Activated B cell treated with CpG ODN at 0.5 μM for 24 hours (primary cell): ENCODE data around the gene CTSH. TPM values are rescaled to one million over a fixed set of nuclear protein-coding genes. Genes with fewer than 3 reads are reported as not detected.
"Not testable (repeated sequence)": the region's sequence is repeated elsewhere in the genome, so short reads cannot be mapped to it uniquely, and the experiment has no call there.

ENCODE experiments used
- ATAC-seq: fragments of 200-7000 bp; cut with Tn5 transposase; one replicate; pipeline ENCODE4 v1.10.0; 2021; ENCODE audit warnings: low read depth, mild to moderate bottlenecking, moderate library complexity
- CTCF ChIA-PET: fragments of 350-600 bp; sonication (Branson Sonifier 250); formaldehyde crosslinking; loops from one replicate; lab custom pipeline; 2021; ENCODE audit warnings: antibody characterized with exemption; lab: Charles Lee
- POLR2A ChIA-PET: fragments of 350-600 bp; sonication (Branson Sonifier 250); formaldehyde crosslinking; loops from one replicate; lab custom pipeline; 2021; ENCODE audit warnings: antibody characterized with exemption; lab: Charles Lee
- DNase-seq: peaks from one replicate; pipeline ENCODE4 v3.0.0; 2022
- H3K27ac Mint-ChIP-seq: one replicate; pipeline ENCODE4 v1.8.0; 2020; ENCODE audit warnings: mixed read lengths
- H3K27me3 Mint-ChIP-seq: one replicate; pipeline ENCODE4 v1.8.0; 2021; ENCODE audit warnings: mixed read lengths
- H3K36me3 Mint-ChIP-seq: one replicate; pipeline ENCODE4 v1.8.0; 2021; ENCODE audit warnings: low read depth, mixed read lengths
- H3K4me1 Mint-ChIP-seq: one replicate; pipeline ENCODE4 v1.8.0; 2021; ENCODE audit warnings: mixed read lengths
- H3K4me3 Mint-ChIP-seq: one replicate; pipeline ENCODE4 v1.8.0; 2020; ENCODE audit warnings: mild to moderate bottlenecking, mixed read lengths
- H3K9me3 Mint-ChIP-seq: one replicate; pipeline ENCODE4 v1.8.0; 2020; ENCODE audit warnings: mixed read lengths
- CTCF ChIP-seq: fragments of 200-600 bp; IDR thresholded peaks from one replicate; pipeline ENCODE4 v1.8.0; 2022; ENCODE audit warnings: antibody characterized with exemption, mild to moderate bottlenecking
- intact Hi-C: fragments of 100-400 bp; cut with micrococcal nuclease; formaldehyde crosslinking; loops from one replicate; pipeline ENCODE4 v1.15.1; 2024
- total RNA-seq: library from RNA; stranded (reverse); gene quantifications from 2 replicates; pipeline ENCODE4 v1.2.3, GENCODE V29; 2022

CTSH gene
- total RNA-seq, 1 donor from 2014 or later: 762 TPM

- Mint-ChIP-seq H3K4me1 (peaks cover 55% of the 10 kb centered on the region), H3K9me3 (no peaks in the 10 kb centered on the region), H3K27me3 (no peaks in the 10 kb centered on the region), H3K4me3 (peak overlapping the region; percentile 98), H3K27ac (peak overlapping the region; percentile 100), H3K36me3 (peaks cover 40% of the 10 kb centered on the region)
- no peak for ATAC-seq
- ChIA-PET POLR2A (interaction anchor here (2.0 to 3.2 kb wide), 2 partner anchors 65 to 118 kb away, joined by 13 to 46 read pairs; no protein-coding TSS in a partner anchor), CTCF (interaction anchor here (1.1 to 2.7 kb wide), 2 partner anchors 15 to 150 kb away, joined by 3 to 16 read pairs; no protein-coding TSS in a partner anchor)
- no peak for DNase-seq
- intact Hi-C loops: no loop called here
- no peak for TF ChIP-seq CTCF
These were observed 69.5 kb downstream of the CTSH start for GRCh38 chr15:78875107-78875914.

- DNase-seq (no peak), ATAC-seq (peak; percentile 9)
- no peaks in the 10 kb centered on the region for H3K9me3 Mint-ChIP-seq
- no peaks in the 10 kb centered on the region for H3K27me3 Mint-ChIP-seq
- intact Hi-C loops: loop anchor here (1.0 to 5.0 kb wide), 5 partner anchors 14 to 435 kb away; partner anchors contain the start of genes IREB2 and PSMA4
- H3K27ac Mint-ChIP-seq: peak overlapping the region; percentile 100
- no peak for TF ChIP-seq CTCF
- POLR2A ChIA-PET: interaction anchor here (0.5 to 3.2 kb wide), 27 partner anchors 9 to 743 kb away, joined by 3 to 46 read pairs (median 4); partner anchors contain the start of genes ADAMTS7, CTSH, IREB2 and PSMA4
- peak overlapping the region; percentile 98 for H3K4me3 Mint-ChIP-seq
- peaks cover 31% of the 10 kb centered on the region for H3K36me3 Mint-ChIP-seq
- CTCF ChIA-PET: interaction anchor here (0.8 to 2.7 kb wide), 9 partner anchors 9 to 235 kb away, joined by 3 to 16 read pairs (median 4); partner anchors contain the start of gene ADAMTS7
- peaks cover 47% of the 10 kb centered on the region for H3K4me1 Mint-ChIP-seq
These were observed 70.8 kb downstream of the CTSH start for GRCh38 chr15:78873793-78874765.

- Mint-ChIP-seq H3K36me3 (peaks cover 28% of the 10 kb centered on the region), H3K27me3 (no peaks in the 10 kb centered on the region), H3K4me3 (peak overlapping the region; percentile 98), H3K9me3 (no peaks in the 10 kb centered on the region), H3K4me1 (peaks cover 39% of the 10 kb centered on the region), H3K27ac (peak overlapping the region; percentile 100)
- ATAC-seq: peak; percentile 72
- TF ChIP-seq CTCF: no peak
- intact Hi-C loops: loop anchor here (1.0 to 5.0 kb wide), 5 partner anchors 13 to 434 kb away; partner anchors contain the start of genes IREB2 and PSMA4
- ChIA-PET CTCF (interaction anchor here (0.8 to 2.7 kb wide), 8 partner anchors 10 to 234 kb away, joined by 3 to 16 read pairs (median 4); partner anchors contain the start of gene ADAMTS7), POLR2A (interaction anchor here (0.5 to 3.2 kb wide), 33 partner anchors 10 to 1817 kb away, joined by 3 to 46 read pairs (median 4); partner anchors contain the start of genes ADAMTS7, CTSH, IREB2 and PSMA4)
- peak; percentile 81 for DNase-seq
These were observed 71.7 kb downstream of the CTSH start for GRCh38 chr15:78872972-78873792.

- peak within 1 kb of the TSS; percentile 100 for H3K27ac Mint-ChIP-seq
- no peaks in the 10 kb centered on the region for H3K27me3 Mint-ChIP-seq
- peak; percentile 80 for ATAC-seq
- intact Hi-C loops: loop anchor here (2.0 to 5.0 kb wide), 2 partner anchors 330 to 434 kb away; partner anchors contain the start of genes IREB2 and PSMA4
- no peaks in the 10 kb centered on the region for H3K9me3 Mint-ChIP-seq
- TF ChIP-seq CTCF: no peak
- H3K4me3 Mint-ChIP-seq: peak within 1 kb of the TSS; percentile 98
- ChIA-PET POLR2A (interaction anchor here (0.6 to 3.2 kb wide), 24 partner anchors 9 to 1816 kb away, joined by 3 to 46 read pairs (median 6); partner anchors contain the start of genes ADAMTS7, CTSH, IREB2 and PSMA4), CTCF (interaction anchor here (0.6 to 1.9 kb wide), 2 partner anchors 68 to 115 kb away, joined by 3 to 6 read pairs; no protein-coding TSS in a partner anchor)
- H3K36me3 Mint-ChIP-seq: peaks cover 28% of the 10 kb centered on the region
- peak; percentile 94 for DNase-seq
- peaks cover 31% of the 10 kb centered on the region for H3K4me1 Mint-ChIP-seq
These were observed 72.5 kb downstream of the CTSH start, which contains the start of gene MORF4L1 for GRCh38 chr15:78872155-78872971. Gene MORF4L1 (plus strand): TSS chr15:78872890. CDS start chr15:78873018, 128 bp downstream.

- DNase-seq, H3K9me3 Mint-ChIP-seq, H3K27me3 Mint-ChIP-seq, ATAC-seq: not testable (repeated sequence)
- Mint-ChIP-seq H3K4me1 (peaks cover 26% of the 10 kb centered on the region), H3K4me3 (peak overlapping the region; percentile 98), H3K27ac (peak overlapping the region; percentile 81), H3K36me3 (peaks cover 28% of the 10 kb centered on the region)
- ChIA-PET POLR2A (interaction anchor here (0.7 to 3.2 kb wide), 11 partner anchors 10 to 331 kb away, joined by 3 to 46 read pairs (median 8); partner anchors contain the start of genes ADAMTS7, CTSH and PSMA4), CTCF (interaction anchor here (1.9 kb wide), 1 partner anchor 114 kb away, joined by 6 read pairs; no protein-coding TSS in a partner anchor)
- intact Hi-C loops: loop anchor here (2.0 to 5.0 kb wide), 2 partner anchors 329 to 433 kb away; partner anchors contain the start of genes IREB2 and PSMA4
These were observed 73.2 kb downstream of the CTSH start for GRCh38 chr15:78871483-78872127.
